IMR-90 (cell line): ENCODE results near the gene C3. TPM values are rescaled to one million over a fixed set of nuclear protein-coding genes. Genes with fewer than 3 reads are reported as not detected.

Experiments
- ATAC-seq: fragments of 200-7000 bp; cut with Tn5 transposase; 2 replicates; pipeline ENCODE4 v1.9.1; 2020; ENCODE audit warnings: low read depth, mild to moderate bottlenecking, moderate library complexity
- BruUV-seq: library from RNA; stranded (reverse); fragments of 400-500 nt; replicated peaks from 2 replicates; lab custom pipeline; 2021; lab: Mats Ljungman, UMichigan
- CTCF ChIA-PET: fragments of 300-600 bp; formaldehyde crosslinking; extraction: SDS; loops from one replicate; lab custom pipeline; 2021; ENCODE audit warnings: antibody characterized with exemption; lab: Yijun Ruan, JAX
- POLR2A ChIA-PET: fragments of 300-600 bp; sonication (Branson Sonifier 250); formaldehyde crosslinking; loops from one replicate; lab custom pipeline; 2022; ENCODE audit warnings: antibody characterized with exemption; ENCODE audit not compliant: unreplicated experiment; lab: Charles Lee
- DNase-seq: peaks from one replicate; pipeline ENCODE4 v3.0.0; 2013
- H2AFZ ChIP-seq: replicated peaks from 2 replicates; pipeline ENCODE3; 2013; ENCODE audit warnings: low read length, mild to moderate bottlenecking; ENCODE audit not compliant: poor library complexity
- H2AK5ac ChIP-seq: 2 replicates; pipeline ENCODE4 v1.6.1; 2013; ENCODE audit warnings: low read depth, low read length, inconsistent platforms
- H2AK9ac ChIP-seq: replicated peaks from 2 replicates; pipeline ENCODE3; 2013; ENCODE audit warnings: mild to moderate bottlenecking, low read depth, low read length, moderate library complexity; ENCODE audit not compliant: poor library complexity
- H2BK120ac ChIP-seq: 2 replicates; pipeline ENCODE4 v1.6.1; 2013; ENCODE audit warnings: low read depth, low read length, inconsistent platforms
- H2BK15ac ChIP-seq: 3 replicates; pipeline ENCODE4 v1.6.1; 2013; ENCODE audit warnings: low read depth, low read length, inconsistent platforms
- H2BK20ac ChIP-seq: 2 replicates; pipeline ENCODE4 v1.6.1; 2013; ENCODE audit warnings: low read depth, mild to moderate bottlenecking, inconsistent platforms, low read length, moderate library complexity
- H2BK5ac ChIP-seq: 2 replicates; pipeline ENCODE4 v1.6.1; 2013; ENCODE audit warnings: mild to moderate bottlenecking, low read depth, low read length, inconsistent platforms; ENCODE audit not compliant: poor library complexity, severe bottlenecking
- H3K14ac ChIP-seq: replicated peaks from 2 replicates; pipeline ENCODE4 v1.6.1; 2013; ENCODE audit warnings: low read depth, low read length, inconsistent platforms
- H3K18ac ChIP-seq: 2 replicates; pipeline ENCODE4 v1.6.1; 2013; ENCODE audit warnings: low read depth, low read length, control low read depth
- H3K23ac ChIP-seq: 2 replicates; pipeline ENCODE4 v1.6.1; 2013; ENCODE audit warnings: low read depth, low read length, inconsistent platforms
- H3K27ac ChIP-seq: 2 replicates; pipeline ENCODE4 v1.5.1; 2013; ENCODE audit warnings: mild to moderate bottlenecking, control low read depth, low read length; ENCODE audit not compliant: insufficient read depth
- H3K27me3 ChIP-seq: 2 replicates; pipeline ENCODE4 v1.6.1; 2013; ENCODE audit warnings: low read length; ENCODE audit not compliant: control insufficient read depth, insufficient read depth
- H3K36me3 ChIP-seq: 2 replicates; pipeline ENCODE4 v1.6.1; 2013; ENCODE audit warnings: low read length, mixed read lengths; ENCODE audit not compliant: control insufficient read depth, insufficient read depth
- H3K4ac ChIP-seq: 2 replicates; pipeline ENCODE4 v1.6.1; 2013; ENCODE audit warnings: low read depth, low read length, inconsistent platforms
- H3K4me1 ChIP-seq: 2 replicates; pipeline ENCODE4 v1.6.1; 2013; ENCODE audit warnings: low read length, mixed read lengths; ENCODE audit not compliant: control insufficient read depth, insufficient read depth
- H3K4me2 ChIP-seq: 2 replicates; pipeline ENCODE4 v1.6.1; 2013; ENCODE audit warnings: low read depth, mild to moderate bottlenecking, control low read depth, low read length, moderate library complexity
- H3K4me3 ChIP-seq: 2 replicates; pipeline ENCODE4 v1.5.1; 2013; ENCODE audit warnings: low read depth, mild to moderate bottlenecking, control low read depth, low read length, moderate library complexity; ENCODE audit not compliant: insufficient read depth
- H3K56ac ChIP-seq: 2 replicates; pipeline ENCODE4 v1.6.1; 2013; ENCODE audit warnings: low read length, inconsistent platforms; ENCODE audit not compliant: insufficient read depth; ENCODE audit errors: extremely low read depth
- H3K79me1 ChIP-seq, 2 experiments: 2 replicates each; pipeline ENCODE4 v1.6.1; 2013; ENCODE audit warnings: low read length in 2 of 2, inconsistent platforms in 1 of 2, low read depth in 1 of 2
- H3K9ac ChIP-seq: 2 replicates; pipeline ENCODE4 v1.6.1; 2013; ENCODE audit warnings: low read depth, low read length, control low read depth
- H3K9me1 ChIP-seq: 2 replicates; pipeline ENCODE4 v1.6.1; 2013; ENCODE audit warnings: low read length, inconsistent platforms; ENCODE audit not compliant: insufficient read depth
- H3K9me3 ChIP-seq: 2 replicates; pipeline ENCODE4 v1.6.1; 2013; ENCODE audit warnings: low read length; ENCODE audit not compliant: control insufficient read depth, insufficient read depth
- H4K20me1 ChIP-seq: 2 replicates; pipeline ENCODE4 v1.6.1; 2013; ENCODE audit warnings: low read length, inconsistent platforms; ENCODE audit not compliant: insufficient read depth
- H4K5ac ChIP-seq: 2 replicates; pipeline ENCODE4 v1.6.1; 2013; ENCODE audit warnings: mild to moderate bottlenecking, low read depth, low read length, control low read depth
- H4K8ac ChIP-seq, 2 experiments: 2 replicates each; pipeline ENCODE4 v1.6.1; 2013; ENCODE audit warnings: low read depth in 2 of 2, low read length in 2 of 2, control low read depth in 1 of 2, inconsistent platforms in 1 of 2
- H4K91ac ChIP-seq: 2 replicates; pipeline ENCODE4 v1.6.1; 2013; ENCODE audit warnings: low read depth, low read length, inconsistent platforms; ENCODE audit not compliant: insufficient read depth
- RFX5 ChIP-seq: IDR thresholded peaks from 2 replicates; pipeline ENCODE4 v1.8.0; 2012; ENCODE audit warnings: low read depth, mild to moderate bottlenecking, low read length, moderate library complexity
- WGBS, 2 experiments: methylation state at CpG; one replicate each; pipeline versions ENCODE4 v1.1.5 to v1.1.7; 2013; ENCODE audit warnings: missing lambda C conversion rate in 2 of 2; ENCODE audit not compliant: insufficient read length in 1 of 2; ENCODE audit errors: extremely low coverage in 2 of 2; 5-methylcytosine and 5-hydroxymethylcytosine counted together
- dilution Hi-C: fragments of 300-500 bp; cut with HindIII; formaldehyde crosslinking; loops from one replicate; pipeline ENCODE4 v1.14.3; 2018; ENCODE audit warnings: low sequenced_read_pairs; ENCODE audit not compliant: unreplicated experiment
- in situ Hi-C: fragments of 300-500 bp; cut with MboI; formaldehyde crosslinking; loops from 3 replicates; pipeline ENCODE4 v1.14.3; 2019; ENCODE audit warnings: low sequenced_read_pairs, inconsistent platforms, mixed read lengths
- intact Hi-C: fragments of 100-400 bp; cut with micrococcal nuclease; formaldehyde crosslinking; loops from 2 replicates; pipeline ENCODE4 v1.10.0; 2022
- polyA plus RNA-seq, 3 experiments: library from polyadenylated mRNA; depleted of rRNA; stranded (reverse); fragments of >200 nt; gene quantifications; 2 replicates each; pipeline ENCODE4 v1.2.3, GENCODE V29; 2012; ENCODE audit warnings: low replicate concordance in 1 of 3
- total RNA-seq: library from RNA; depleted of rRNA; stranded (reverse); fragments of >200 nt; gene quantifications from 2 replicates; pipeline ENCODE4 v1.2.3, GENCODE V29; 2012

Gene C3
- total and polyA plus RNA-seq, 2 of the 4 experiments (the other 2 are of a cell fraction): 0.36 TPM; not detected in 1

DNA sequence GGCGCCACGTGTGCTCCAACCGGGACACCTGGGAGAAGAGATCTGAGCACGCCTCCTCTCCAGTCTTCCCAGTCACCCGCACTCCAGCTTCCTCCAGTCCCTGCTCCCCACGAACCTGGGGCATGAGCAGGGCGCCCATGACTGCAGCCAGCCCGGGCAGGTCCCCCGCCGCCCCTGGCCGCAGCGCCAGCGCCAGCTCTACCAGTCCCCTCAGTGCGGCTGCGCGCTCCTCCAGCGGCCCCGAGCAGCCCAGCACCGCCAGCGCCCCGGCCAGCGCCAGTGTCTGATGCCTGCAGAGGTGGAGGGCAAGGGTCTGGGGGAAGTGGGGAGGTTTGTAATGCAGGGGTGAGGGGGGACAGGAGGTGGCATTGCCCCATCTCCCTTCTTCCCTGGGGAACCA, 33.7 kb upstream of the C3 start:
- Histone ChIP-seq H2BK120ac (no peak overlapping the region), H4K20me1 (no peaks in the 10 kb centered on the region), H3K36me3 (peaks cover 30% of the 10 kb centered on the region), H3K4me1 (no peaks in the 10 kb centered on the region), H3K27ac (no peak overlapping the region), H3K14ac (no peak overlapping the region), H3K9ac (no peak overlapping the region), H3K18ac (no peak overlapping the region), H2BK15ac (no peak overlapping the region), H3K79me1 (peaks cover 0 to 3% of the 10 kb centered on the region in 2 experiments; a peak in 1 of 4 replicates), H3K4ac (no peak overlapping the region), H3K9me3 (no peaks in the 10 kb centered on the region), H2AK9ac (no peak overlapping the region), H4K91ac (no peak overlapping the region), H3K27me3 (no peaks in the 10 kb centered on the region), H2BK5ac (no peak overlapping the region), H3K9me1 (no peaks in the 10 kb centered on the region), H2AFZ (no peak overlapping the region), H3K4me2 (no peak overlapping the region), H4K8ac (no peak overlapping the region), H4K5ac (no peak overlapping the region), H3K56ac (no peak overlapping the region), H2BK20ac (no peak overlapping the region), H3K4me3 (no peak overlapping the region), H3K23ac (no peak overlapping the region), H2AK5ac (no peak overlapping the region)
- intact Hi-C loops (no loop called here), in situ Hi-C loops (no loop called here), dilution Hi-C loops (no loop called here)
- WGBS, 2 experiments: 100% methylated on average over 4 of the region's 22 CpGs; no CpG with 5 or more reads in 1 of the 2 experiments
- TF ChIP-seq RFX5: no peak
- DNase-seq (no peak), ATAC-seq (no peak)
- ChIA-PET POLR2A (no interaction called here), CTCF (no interaction called here)
- no TSS peak for BruUV-seq
